K562 (cell line): ENCODE data around the gene RUNX1. TPM values are rescaled to one million over a fixed set of nuclear protein-coding genes. Genes with fewer than 3 reads are reported as not detected.
A peak's percentile ranks its signal among the peaks of the same experiment; 100 is the strongest.

ENCODE experiments used
- E2F8 ChIP-seq: fragments of 450-650 bp; IDR thresholded peaks from 2 replicates; pipeline ENCODE4 v1.7.1; 2018; ENCODE audit warnings: mild to moderate bottlenecking, low read depth; ENCODE audit not compliant: partially characterized antibody
- EHMT2 ChIP-seq: fragments of 450-650 bp; IDR thresholded peaks from 2 replicates; pipeline ENCODE4 v1.6.1; 2018; ENCODE audit warnings: antibody characterized with exemption
- ELF4 ChIP-seq: fragments of 450-650 bp; formaldehyde crosslinking; IDR thresholded peaks from 2 replicates; pipeline ENCODE4 v1.4.0; 2022; ENCODE audit warnings: missing genetic modification characterization
- EWSR1 ChIP-seq: fragments of 450-650 bp; IDR thresholded peaks from 2 replicates; pipeline ENCODE4 v1.6.1; 2018; ENCODE audit warnings: borderline replicate concordance, mild to moderate bottlenecking, low read depth, moderate library complexity; ENCODE audit not compliant: partially characterized antibody
- FOS ChIP-seq: IDR thresholded peaks from 3 replicates; pipeline ENCODE4 v1.6.1; 2011; ENCODE audit not compliant: insufficient read length; ENCODE audit errors: extremely low read depth
- GABPA ChIP-seq: fragments of 200-800 bp; sonication (Bioruptor generic); conservative IDR thresholded peaks from 2 replicates; pipeline ENCODE4 v1.6.1; 2016; ENCODE audit warnings: low read depth, missing genetic modification characterization, missing compliant biosample characterization
- JUNB ChIP-seq: fragments of 450-650 bp; formaldehyde crosslinking; conservative IDR thresholded peaks from 2 replicates; pipeline ENCODE4 v1.4.0; 2020; ENCODE audit warnings: mild to moderate bottlenecking
- KHSRP ChIP-seq: fragments of 450-650 bp; IDR thresholded peaks from 2 replicates; pipeline ENCODE4 v1.6.1; 2017
- PPARD ChIP-seq: fragments of 250-450 bp; sonication (Bioruptor Pico); IDR thresholded peaks from 2 replicates; pipeline ENCODE4 v1.8.0; 2022; ENCODE audit warnings: inconsistent platforms, mild to moderate bottlenecking, moderate library complexity
- PRMT5 ChIP-seq: sonication (generic); formaldehyde crosslinking; IDR thresholded peaks from 2 replicates; pipeline ENCODE4 v1.5.0; 2020; ENCODE audit warnings: missing genetic modification reagents
- PTRF ChIP-seq: fragments of 450-650 bp; IDR thresholded peaks from 2 replicates; pipeline ENCODE4 v1.6.1; 2016; ENCODE audit warnings: mild to moderate bottlenecking, missing genetic modification characterization, missing compliant biosample characterization
- PYGO2 ChIP-seq: fragments of 450-650 bp; IDR thresholded peaks from 2 replicates; pipeline ENCODE4 v1.6.1; 2016; ENCODE audit warnings: mild to moderate bottlenecking, missing genetic modification characterization, moderate library complexity, missing compliant biosample characterization
- RFX1 ChIP-seq: fragments of 450-650 bp; IDR thresholded peaks from 2 replicates; pipeline ENCODE4 v1.6.1; 2016; ENCODE audit warnings: mild to moderate bottlenecking, moderate library complexity
- SMARCB1 ChIP-seq: IDR thresholded peaks from 2 replicates; pipeline ENCODE4 v1.6.1; 2011; ENCODE audit warnings: improper control_type of control experiment, low read depth; ENCODE audit not compliant: insufficient read length
- XRCC3 ChIP-seq: fragments of 450-650 bp; IDR thresholded peaks from 2 replicates; pipeline ENCODE4 v1.6.1; 2017; ENCODE audit warnings: mild to moderate bottlenecking, moderate library complexity
- ZFX ChIP-seq: sonication (generic); formaldehyde crosslinking; IDR thresholded peaks from 2 replicates; pipeline ENCODE4 v1.8.0; 2022; ENCODE audit warnings: mild to moderate bottlenecking, missing genetic modification reagents, moderate library complexity
- ZNF165 ChIP-seq: fragments of 250-450 bp; sonication (Bioruptor Pico); IDR thresholded peaks from 2 replicates; pipeline ENCODE4 v1.4.0; 2020; ENCODE audit warnings: borderline replicate concordance
- ZNF699 ChIP-seq: fragments of 250-450 bp; sonication (Bioruptor Pico); IDR thresholded peaks from 2 replicates; pipeline ENCODE4 v1.8.0; 2021; ENCODE audit warnings: mild to moderate bottlenecking, moderate library complexity; ENCODE audit not compliant: insufficient replicate concordance
- ZNF707 ChIP-seq: fragments of 250-450 bp; sonication (Bioruptor Pico); conservative IDR thresholded peaks from 2 replicates; pipeline ENCODE4 v1.8.0; 2022; ENCODE audit warnings: inconsistent platforms, mild to moderate bottlenecking, moderate library complexity
- polyA plus RNA-seq, 8 experiments: library from polyadenylated mRNA; depleted of rRNA in 4 of 8; stranded (reverse) in 5 of 8; unstranded in 3 of 8; fragments of >200 nt; fragmentation: Nextera tagmentation in 2 of 8; fragmentation: Illumina TruSeq in 1 of 8; extraction: Ambion mirVana in 2 of 8; extraction: Trizol in 1 of 8; gene quantifications; 2 replicates each; pipeline versions ENCODE4 v1.2.1 to v1.2.3, GENCODE V29; 2011 to 2014; ENCODE audit warnings: inconsistent platforms in 1 of 8, missing spikeins in 1 of 8
- total RNA-seq, 7 experiments: library from RNA; depleted of rRNA in 6 of 7; stranded (reverse); fragments of >200 nt in 6 of 7; fragmentation: Illumina TruSeq in 2 of 7; extraction: Trizol in 2 of 7; gene quantifications; 2 replicates each; pipeline versions ENCODE4 v1.2.1 to v1.2.3, GENCODE V29; 2011 to 2021; ENCODE audit warnings: low replicate concordance in 1 of 7
- TF ChIP-seq, protein P1 (sequence below): fragments of 200-800 bp; sonication (Bioruptor generic); IDR thresholded peaks from 2 replicates; pipeline ENCODE4 v1.6.1; 2017; ENCODE audit warnings: missing genetic modification characterization, missing compliant biosample characterization
- TF ChIP-seq, protein P2 (sequence below), 2 experiments: fragments of 450-650 bp in 1 of 2; sonication (generic) in 1 of 2; formaldehyde crosslinking in 1 of 2; IDR thresholded peaks in 1 of 2; conservative IDR thresholded peaks in 1 of 2; 2 replicates each; pipeline versions ENCODE4 v1.6.1 to v1.8.1; 2016 to 2023; ENCODE audit warnings: mild to moderate bottlenecking in 2 of 2, moderate library complexity in 2 of 2, inconsistent platforms in 1 of 2, missing genetic modification reagents in 1 of 2
- TF ChIP-seq, protein P3 (sequence below): fragments of 450-650 bp; IDR thresholded peaks from 2 replicates; pipeline ENCODE4 v1.6.1; 2018; ENCODE audit warnings: mild to moderate bottlenecking, low read depth; ENCODE audit not compliant: partially characterized antibody

The RUNX1 gene
- total and polyA plus RNA-seq, 9 of the 15 experiments (the other 6 are each of a cell fraction or from before 2014, with no cell fraction given), result 2.2 to 68.6 (median 17.8) TPM

DNA sequence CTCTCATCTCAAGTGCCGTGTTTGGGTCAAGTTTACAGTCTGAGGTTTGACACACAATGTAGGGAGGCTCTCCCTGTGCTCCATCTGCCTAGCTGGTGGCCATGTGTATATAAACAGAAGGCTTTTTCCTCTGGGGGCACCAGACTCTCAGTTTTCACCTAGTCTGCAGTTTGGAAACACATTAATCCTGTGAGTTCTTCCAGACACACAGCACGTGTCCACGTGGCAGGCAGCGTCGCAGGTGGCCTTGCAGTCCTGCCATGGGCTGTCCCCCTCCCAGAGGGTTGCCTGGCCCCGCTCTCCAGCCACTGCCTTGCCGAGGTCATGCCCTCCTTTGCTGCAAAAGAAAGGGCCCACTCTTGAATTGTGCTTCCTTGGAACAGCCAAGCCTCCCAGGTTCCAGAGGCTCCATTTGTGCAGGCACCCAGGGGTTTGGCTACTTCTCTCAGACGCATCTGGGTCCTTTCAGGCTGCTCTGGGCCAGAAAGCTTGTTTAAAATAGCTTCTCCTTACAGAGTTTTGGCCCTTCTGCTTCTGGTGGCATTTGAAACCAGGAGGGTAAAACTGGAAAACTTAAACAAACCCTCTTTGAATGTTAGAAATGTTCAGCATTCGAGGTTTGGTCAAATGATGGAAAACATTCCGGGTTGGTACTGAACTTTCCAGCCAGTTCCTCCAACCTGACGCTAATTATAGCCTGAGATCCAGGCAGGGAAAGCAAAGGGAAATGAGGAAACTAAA is 4.4 kb upstream of the RUNX1 start (continued):
- no peak for TF ChIP-seq E2F8
- TF ChIP-seq FOS, result no peak
- TF ChIP-seq JUNB (CRISPR knock-in tag), result no peak
- no peak for TF ChIP-seq PRMT5 (CRISPR knock-in tag)
- no peak for TF ChIP-seq SMARCB1
- TF ChIP-seq, protein P1, sequence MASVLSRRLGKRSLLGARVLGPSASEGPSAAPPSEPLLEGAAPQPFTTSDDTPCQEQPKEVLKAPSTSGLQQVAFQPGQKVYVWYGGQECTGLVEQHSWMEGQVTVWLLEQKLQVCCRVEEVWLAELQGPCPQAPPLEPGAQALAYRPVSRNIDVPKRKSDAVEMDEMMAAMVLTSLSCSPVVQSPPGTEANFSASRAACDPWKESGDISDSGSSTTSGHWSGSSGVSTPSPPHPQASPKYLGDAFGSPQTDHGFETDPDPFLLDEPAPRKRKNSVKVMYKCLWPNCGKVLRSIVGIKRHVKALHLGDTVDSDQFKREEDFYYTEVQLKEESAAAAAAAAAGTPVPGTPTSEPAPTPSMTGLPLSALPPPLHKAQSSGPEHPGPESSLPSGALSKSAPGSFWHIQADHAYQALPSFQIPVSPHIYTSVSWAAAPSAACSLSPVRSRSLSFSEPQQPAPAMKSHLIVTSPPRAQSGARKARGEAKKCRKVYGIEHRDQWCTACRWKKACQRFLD (CRISPR knock-in tag), result no peak
- no peak for TF ChIP-seq ZNF707 (CRISPR knock-in tag)
- TF ChIP-seq XRCC3, result no peak
- TF ChIP-seq RFX1, result no peak
- TF ChIP-seq ZFX (CRISPR knock-in tag), result 0 out of 2 replicates have a peak, but pooled peaks have one; percentile 6
- TF ChIP-seq, protein P2, sequence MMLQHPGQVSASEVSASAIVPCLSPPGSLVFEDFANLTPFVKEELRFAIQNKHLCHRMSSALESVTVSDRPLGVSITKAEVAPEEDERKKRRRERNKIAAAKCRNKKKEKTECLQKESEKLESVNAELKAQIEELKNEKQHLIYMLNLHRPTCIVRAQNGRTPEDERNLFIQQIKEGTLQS (IDR thresholded peaks at IDR 0.05), result no peak
- TF ChIP-seq, protein P2 (CRISPR knock-in tag; conservative IDR thresholded peaks at IDR 0.05), result no peak
- no peak for TF ChIP-seq PPARD (CRISPR knock-in tag)
- TF ChIP-seq EWSR1, result no peak
- no peak for TF ChIP-seq PTRF (tag)
- no peak for TF ChIP-seq EHMT2
- no peak for TF ChIP-seq KHSRP
- TF ChIP-seq, protein P3, sequence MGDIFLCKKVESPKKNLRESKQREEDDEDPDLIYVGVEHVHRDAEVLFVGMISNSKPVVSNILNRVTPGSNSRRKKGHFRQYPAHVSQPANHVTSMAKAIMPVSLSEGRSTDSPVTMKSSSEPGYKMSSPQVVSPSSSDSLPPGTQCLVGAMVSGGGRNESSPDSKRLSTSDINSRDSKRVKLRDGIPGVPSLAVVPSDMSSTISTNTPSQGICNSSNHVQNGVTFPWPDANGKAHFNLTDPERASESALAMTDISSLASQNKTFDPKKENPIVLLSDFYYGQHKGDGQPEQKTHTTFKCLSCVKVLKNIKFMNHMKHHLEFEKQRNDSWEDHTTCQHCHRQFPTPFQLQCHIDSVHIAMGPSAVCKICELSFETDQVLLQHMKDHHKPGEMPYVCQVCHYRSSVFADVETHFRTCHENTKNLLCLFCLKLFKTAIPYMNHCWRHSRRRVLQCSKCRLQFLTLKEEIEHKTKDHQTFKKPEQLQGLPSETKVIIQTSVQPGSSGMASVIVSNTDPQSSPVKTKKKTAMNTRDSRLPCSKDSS, result no peak
- TF ChIP-seq ZNF165 (CRISPR knock-in tag), result peak; percentile 52; the same call in 1 of the 2 replicates
- no peak for TF ChIP-seq GABPA (tag)
- no peak for TF ChIP-seq ELF4 (CRISPR knock-in tag)
- TF ChIP-seq ZNF699 (CRISPR knock-in tag), result no peak
- TF ChIP-seq PYGO2 (tag), result no peak
